Stimulated activated CD4-positive, alpha-beta T cell treated with anti-CD3 and anti-CD28 coated beads, Interleukin-1b, Interleukin-23, amount 100 ng/mL, for 24 hours (primary cell): ENCODE measurements around the gene FSIP1.

Experiments used
- DNase-seq, 4 experiments: peaks; one replicate each; pipeline ENCODE4 v3.0.0-alpha.2; 2020; ENCODE audit warnings: low read depth in 4 of 4, low spot score in 1 of 4

The FSIP1 gene

GRCh38 chr15:39721893-39722292 is 60.7 kb downstream of the FSIP1 start:
- DNase-seq: no peak

- DNase-seq: no peak
Measured at GRCh38 chr15:39720621-39721611, 61.7 kb downstream of the FSIP1 start.

DNA sequence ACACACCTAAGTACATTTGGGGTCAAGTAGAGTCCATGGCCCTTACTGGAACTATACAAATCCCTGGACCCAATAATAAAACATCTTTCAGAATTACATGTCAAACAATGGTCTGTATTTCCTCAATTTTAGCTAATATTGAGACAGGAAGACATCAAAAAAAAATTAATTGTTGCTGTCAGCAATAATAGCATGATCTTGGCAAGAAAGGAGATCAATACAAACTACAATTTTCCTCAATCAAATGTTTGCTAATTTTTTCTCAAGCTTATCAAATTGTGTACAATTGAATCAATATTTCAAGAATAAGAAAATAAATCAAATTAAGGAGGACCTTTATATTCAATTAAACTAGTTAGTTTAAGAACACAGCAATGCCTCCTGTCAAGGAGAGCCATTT is 62.6 kb downstream of the FSIP1 start:
- DNase-seq: no peak

GRCh38 chr15:39719109-39719508 is 63.5 kb downstream of the FSIP1 start:
- no peak for DNase-seq

GRCh38 chr15:39717134-39717533 is 65.5 kb downstream of the FSIP1 start:
- DNase-seq: no peak

DNA sequence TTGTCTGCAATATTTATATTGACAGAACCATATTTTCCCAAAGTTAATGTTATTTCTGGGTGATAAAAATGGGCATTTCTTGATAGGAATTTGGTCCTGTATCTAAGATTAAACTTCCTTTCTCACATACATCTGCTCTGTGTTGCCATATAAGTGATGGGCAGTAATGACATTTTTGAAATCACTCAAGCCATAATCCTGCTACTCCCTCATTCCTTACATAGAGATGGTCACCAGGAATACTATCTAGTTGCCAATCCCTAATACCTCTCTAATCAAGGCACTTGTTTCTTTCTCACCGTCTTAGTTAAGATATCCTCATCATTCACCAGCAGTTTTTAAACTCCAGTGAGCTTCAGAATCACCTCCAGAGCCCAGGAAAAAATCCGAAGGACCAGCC is 68.4 kb downstream of the FSIP1 start:
- DNase-seq: no peak

DNA sequence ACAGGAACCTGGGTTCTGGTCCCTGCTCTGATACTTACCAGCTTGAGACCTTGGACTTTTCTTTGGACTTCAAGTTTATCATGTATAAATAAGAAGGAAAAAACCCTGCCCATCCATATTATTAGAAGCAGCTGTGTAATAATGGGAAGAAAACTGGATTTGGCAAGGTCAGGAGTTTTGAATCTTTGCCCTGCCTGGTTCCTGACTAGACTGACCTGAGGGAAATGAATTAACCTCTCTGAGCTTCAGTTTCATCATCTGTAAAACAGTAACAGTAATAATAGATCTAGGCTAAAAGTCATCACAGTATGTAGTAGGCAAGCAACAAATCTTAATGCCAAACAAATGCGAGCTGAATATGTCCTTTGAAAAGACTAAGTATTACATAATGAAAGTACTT is 68.8 kb downstream of the FSIP1 start:
- DNase-seq: no peak

DNA sequence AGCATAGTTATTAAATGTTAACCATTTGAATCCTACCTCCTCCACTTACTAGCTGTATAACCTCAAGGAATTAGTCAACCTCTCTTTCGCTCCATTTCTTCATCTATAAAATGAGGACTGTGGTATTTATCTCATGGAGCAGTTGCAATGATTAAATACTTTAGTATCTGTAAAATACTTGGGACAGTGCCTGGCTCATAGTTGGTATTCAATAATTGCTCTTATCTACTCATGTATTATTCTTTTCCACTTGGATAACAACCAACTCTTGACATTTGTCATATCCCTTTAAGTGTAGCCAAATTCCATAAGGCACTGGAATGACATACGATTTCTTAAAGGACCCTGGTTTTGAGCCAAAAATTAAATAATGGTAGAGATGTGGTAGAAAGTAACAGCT is 72.0 kb downstream of the FSIP1 start:
- DNase-seq: no peak

GRCh38 chr15:39709941-39710340 is 72.7 kb downstream of the FSIP1 start:
- DNase-seq: no peak

DNA sequence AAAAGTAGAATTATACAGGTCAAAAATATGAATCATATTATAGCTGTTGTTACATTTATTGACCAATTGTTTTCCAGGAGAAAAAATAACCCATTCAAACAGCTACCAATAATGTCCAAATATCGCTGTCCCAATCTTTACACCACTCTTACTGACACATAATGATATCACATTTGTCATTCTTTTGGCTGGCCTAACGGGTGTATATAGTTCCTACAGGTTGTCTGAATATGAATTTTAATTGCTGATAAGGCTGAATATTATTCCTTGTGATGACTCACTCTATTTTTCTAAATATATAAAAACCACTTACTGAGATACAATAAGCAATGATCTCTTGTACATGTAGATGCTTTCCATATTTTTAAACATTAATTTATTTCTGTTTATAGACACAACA is 76.4 kb downstream of the FSIP1 start:
- DNase-seq: no peak

- no peak for DNase-seq
Measured at GRCh38 chr15:39704689-39705088, 78.0 kb downstream of the FSIP1 start.

- no peak for DNase-seq
Measured at GRCh38 chr15:39704235-39704634, 78.4 kb downstream of the FSIP1 start.

- DNase-seq: no peak
Measured at GRCh38 chr15:39701988-39702387, 80.7 kb downstream of the FSIP1 start.

GRCh38 chr15:39700375-39700700 is 82.3 kb downstream of the FSIP1 start:
- no peak for DNase-seq

DNA sequence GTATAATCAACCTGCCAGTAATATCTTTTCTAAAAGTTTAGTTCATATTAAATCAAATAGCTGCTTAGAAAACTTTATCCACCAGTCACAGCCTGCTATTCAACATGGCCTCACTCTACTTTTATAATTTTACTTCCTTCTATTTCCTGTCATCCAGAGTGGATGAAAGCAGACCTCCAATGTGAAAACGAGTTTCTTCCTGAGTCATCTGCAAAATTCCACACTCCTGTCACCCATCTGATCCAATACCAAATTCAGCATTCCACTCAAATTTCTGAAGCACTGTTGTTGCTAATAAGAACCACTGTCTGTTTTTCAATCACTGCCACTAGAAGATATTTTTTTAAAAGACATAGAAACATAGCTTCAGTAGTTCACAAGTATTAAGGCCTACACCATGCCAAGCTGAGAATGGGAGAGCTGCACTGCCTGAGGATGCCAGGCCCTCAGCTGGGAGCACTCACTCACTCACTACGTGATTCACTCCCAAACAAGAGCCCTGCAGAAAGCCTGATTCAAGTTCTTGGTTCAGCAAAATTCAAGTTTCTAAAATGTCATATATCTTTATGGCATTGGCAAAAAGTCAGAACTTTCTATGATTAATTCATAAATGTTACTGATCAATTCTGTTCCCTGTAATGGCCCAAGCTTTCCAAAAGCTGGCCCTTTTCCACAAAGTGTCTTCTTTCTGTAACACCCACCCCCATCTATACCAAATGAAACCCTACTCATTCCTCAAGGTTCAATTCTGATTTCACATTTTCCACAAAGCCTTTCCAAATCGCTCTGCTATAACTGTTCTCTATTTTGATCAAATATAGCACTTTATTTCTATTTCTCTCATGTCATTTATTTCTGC is 82.9 kb downstream of the FSIP1 start:
- DNase-seq: no peak

DNA sequence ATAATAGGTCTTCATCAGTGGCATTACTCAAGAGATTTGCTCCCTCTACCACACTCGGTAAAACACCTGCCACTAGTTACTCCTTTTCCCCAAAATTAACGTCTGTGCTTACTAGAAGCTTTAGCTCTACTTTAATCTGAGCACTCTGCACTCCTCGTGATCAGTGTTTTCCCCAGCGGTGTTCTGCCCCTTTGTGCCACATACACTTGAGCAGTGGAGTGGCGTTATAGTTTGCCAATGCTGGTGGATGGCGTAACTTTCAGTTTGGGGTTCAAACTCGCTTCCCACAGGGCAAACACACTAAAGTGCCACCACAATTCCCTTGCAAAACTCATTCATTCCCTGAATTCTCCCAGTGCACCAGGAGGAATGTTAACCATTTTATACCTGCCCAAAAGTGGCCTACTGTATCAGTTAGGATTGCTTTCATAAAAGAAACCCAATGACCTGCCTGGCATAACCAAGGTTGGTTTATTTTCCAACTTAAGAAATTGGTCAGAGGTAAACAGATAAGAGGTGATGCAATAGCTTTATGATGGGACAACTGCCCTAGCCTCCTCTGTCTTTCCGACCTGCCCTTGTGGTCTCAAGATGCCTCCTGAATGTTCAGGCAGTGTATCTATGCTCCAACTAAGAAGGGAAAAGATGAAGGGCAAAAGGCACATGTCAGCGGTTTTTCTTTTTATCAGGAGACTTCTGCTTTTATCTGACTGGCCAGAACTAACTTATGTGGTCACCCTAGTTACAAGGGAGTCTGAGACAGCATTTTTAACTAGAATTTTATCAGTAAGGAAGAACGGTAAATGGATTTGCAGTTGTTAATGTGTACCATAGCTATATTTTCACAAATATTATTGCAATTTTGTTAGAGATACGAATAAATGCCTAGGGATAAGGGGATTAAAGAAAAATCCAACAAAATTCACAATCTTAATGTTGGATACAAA is 83.9 kb downstream of the FSIP1 start:
- DNase-seq: no peak

DNA sequence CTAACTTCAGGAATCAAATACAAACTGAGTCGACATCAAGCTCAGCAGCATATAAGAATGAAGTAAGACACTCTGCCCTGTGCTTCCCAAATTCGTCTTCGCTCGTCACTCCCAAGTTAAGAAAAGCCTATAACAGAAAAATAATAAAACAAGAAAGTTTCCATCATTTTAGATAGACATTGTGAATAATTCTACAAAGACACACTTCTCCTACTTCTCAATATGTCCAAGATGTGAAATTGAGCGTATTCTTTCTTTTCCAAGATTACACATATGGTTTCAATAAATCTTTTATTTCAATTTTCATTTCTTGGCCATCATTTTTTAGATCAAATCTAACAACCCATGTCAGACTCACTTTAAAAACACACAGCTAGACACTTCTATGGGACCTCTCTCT is 85.1 kb downstream of the FSIP1 start:
- DNase-seq: no peak

DNA sequence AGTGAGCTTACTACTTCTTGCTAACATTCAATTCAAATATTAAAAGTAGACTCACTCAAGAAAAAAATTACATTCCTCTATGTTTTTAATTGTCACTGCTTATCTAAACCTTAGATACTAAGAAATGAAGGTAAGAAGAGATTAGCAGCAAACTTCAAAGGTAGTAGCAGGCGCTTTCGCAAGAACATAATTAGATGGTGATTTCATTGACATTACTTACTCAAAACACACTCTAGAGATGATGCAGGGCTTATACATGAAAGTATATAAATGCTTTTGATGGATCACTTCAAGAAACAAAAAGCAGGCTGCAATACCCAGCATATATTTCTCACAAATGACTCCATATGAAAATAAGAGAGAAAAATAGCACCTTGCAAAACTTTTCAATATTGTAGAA is 86.8 kb downstream of the FSIP1 start:
- no peak for DNase-seq

DNA sequence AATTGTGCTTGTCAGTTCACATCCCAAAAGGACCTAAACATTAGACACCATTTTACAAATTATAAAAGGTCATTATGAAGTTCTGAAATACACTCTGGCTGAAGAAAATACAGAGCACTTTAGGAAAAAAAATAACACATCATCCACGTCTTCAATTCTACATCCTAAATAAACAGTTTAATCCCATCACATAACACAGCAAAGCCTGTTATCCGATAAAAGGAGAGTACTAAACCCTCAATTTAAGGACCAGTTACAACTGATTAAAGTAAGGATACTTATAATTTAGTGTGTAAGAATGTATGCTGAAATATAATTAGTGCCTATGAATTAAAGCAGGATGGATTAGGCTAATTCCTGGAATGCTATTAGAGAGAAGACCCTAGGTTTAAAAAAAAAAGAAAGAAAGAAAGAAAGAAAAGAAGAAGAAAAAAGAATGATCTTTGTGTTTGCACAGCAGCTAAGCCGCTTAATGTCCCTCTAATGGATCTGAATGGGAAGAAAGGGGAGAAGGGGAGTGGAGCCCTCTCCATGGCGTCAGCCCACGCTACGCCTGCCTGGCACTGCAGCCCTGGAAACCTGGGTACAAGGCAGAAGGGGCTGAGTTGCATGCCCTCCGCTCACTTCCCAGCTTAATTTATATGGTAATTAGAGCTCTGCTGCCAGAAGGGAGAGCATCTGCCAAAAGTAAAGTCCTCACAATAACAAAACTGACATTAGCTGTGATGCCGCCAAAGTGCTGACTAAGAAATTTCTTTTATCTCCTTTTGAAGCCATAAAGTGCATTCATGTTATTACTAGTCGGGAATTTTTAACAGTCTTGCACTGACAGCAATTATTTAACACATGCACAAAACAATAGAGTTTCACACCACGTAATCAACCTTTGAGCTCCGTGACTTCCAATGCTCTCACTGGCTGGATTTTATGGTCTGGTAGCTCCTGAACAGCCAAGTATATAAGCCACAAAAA is 90.0 kb downstream of the FSIP1 start:
- no peak for DNase-seq
